T-helper 2 cell treated with Interferon-gamma antibody and Interleukin-4, amounts not matched to agents 5 μg/mL and 100 μg/mL, for 36 hours (primary cell): ENCODE measurements around the gene COBL.

ENCODE experiments used
- DNase-seq: peaks from one replicate; pipeline ENCODE4 v3.0.0; 2021; ENCODE audit warnings: low spot score
- H3K27ac Mint-ChIP-seq: one replicate; pipeline ENCODE4 v1.8.0; 2021; ENCODE audit warnings: mild to moderate bottlenecking, mixed read lengths
- H3K27me3 Mint-ChIP-seq: one replicate; pipeline ENCODE4 v1.8.0; 2021; ENCODE audit warnings: low read depth, mixed read lengths
- H3K36me3 Mint-ChIP-seq: one replicate; pipeline ENCODE4 v1.8.0; 2021; ENCODE audit warnings: low read depth, mixed read lengths
- H3K4me1 Mint-ChIP-seq: one replicate; pipeline ENCODE4 v1.8.0; 2021; ENCODE audit warnings: low read depth, mixed read lengths
- H3K4me3 Mint-ChIP-seq: one replicate; pipeline ENCODE4 v1.8.0; 2022; ENCODE audit warnings: mild to moderate bottlenecking, moderate library complexity, mixed read lengths
- H3K9me3 Mint-ChIP-seq: one replicate; pipeline ENCODE4 v1.8.0; 2021; ENCODE audit warnings: mixed read lengths

Gene COBL

GRCh38 chr7:51316666-51317581, at the start of gene COBL:
TSS of gene COBL (minus strand) at chr7:51316809. CDS start at chr7:51316633, 176 bp downstream.
- Mint-ChIP-seq H3K4me1 (no peaks in the 10 kb centered on the region), H3K27ac (no peak within 1 kb of the TSS), H3K9me3 (no peaks in the 10 kb centered on the region), H3K4me3 (peak within 1 kb of the TSS; percentile 50), H3K36me3 (no peaks in the 10 kb centered on the region), H3K27me3 (peaks cover 55% of the 10 kb centered on the region)
- peak; percentile 8 for DNase-seq

GRCh38 chr7:51366172-51366728, 49.6 kb upstream of the COBL start:
- DNase-seq, result no peak
- no peak overlapping the region for H3K27ac Mint-ChIP-seq
- H3K4me1 Mint-ChIP-seq, result no peaks in the 10 kb centered on the region
- no peaks in the 10 kb centered on the region for H3K36me3 Mint-ChIP-seq
- no peak overlapping the region for H3K4me3 Mint-ChIP-seq
- no peaks in the 10 kb centered on the region for H3K9me3 Mint-ChIP-seq
- H3K27me3 Mint-ChIP-seq, result no peaks in the 10 kb centered on the region

- H3K27ac Mint-ChIP-seq, result no peak overlapping the region
- H3K4me1 Mint-ChIP-seq, result no peaks in the 10 kb centered on the region
- H3K9me3 Mint-ChIP-seq, result no peaks in the 10 kb centered on the region
- H3K36me3 Mint-ChIP-seq, result no peaks in the 10 kb centered on the region
- DNase-seq, result no peak
- no peaks in the 10 kb centered on the region for H3K27me3 Mint-ChIP-seq
- no peak overlapping the region for H3K4me3 Mint-ChIP-seq
Observed at GRCh38 chr7:51357821-51358220, 41.2 kb upstream of the COBL start.

DNA sequence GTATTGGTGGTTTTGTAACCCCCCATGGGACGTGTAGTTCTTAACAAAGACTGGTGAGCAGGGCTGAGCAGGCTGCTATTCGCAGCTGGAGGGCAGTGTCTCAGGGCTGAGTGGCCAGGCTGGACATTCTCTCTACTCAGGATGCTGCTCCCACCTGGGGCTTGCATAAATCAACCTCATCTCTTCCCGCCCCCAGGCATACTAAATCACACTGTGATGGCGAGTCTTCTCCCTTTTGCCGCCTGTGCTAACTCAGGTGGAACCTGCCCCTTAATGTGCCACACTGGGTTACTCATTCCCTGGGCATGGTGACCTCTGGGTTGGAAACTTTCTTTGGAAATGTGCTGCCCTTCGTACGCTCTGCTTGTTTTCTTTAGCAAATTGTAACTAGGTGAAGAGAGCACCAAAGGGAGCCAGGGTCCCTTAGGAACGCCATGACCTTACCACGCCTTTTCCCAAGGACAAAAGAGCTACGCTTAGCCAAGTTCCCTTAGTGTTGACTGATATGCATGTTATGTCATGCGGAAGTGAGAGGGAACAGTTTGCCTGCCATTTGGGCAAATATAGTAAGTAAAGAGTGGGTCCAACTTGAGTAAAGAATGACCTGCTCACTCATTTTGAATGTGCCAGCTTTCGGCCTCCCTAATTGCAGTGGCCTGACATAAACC, 40.4 kb upstream of the COBL start:
- DNase-seq, result no peak
- no peaks in the 10 kb centered on the region for H3K27me3 Mint-ChIP-seq
- H3K4me3 Mint-ChIP-seq, result no peak overlapping the region
- H3K9me3 Mint-ChIP-seq, result no peaks in the 10 kb centered on the region
- no peaks in the 10 kb centered on the region for H3K36me3 Mint-ChIP-seq
- H3K4me1 Mint-ChIP-seq, result no peaks in the 10 kb centered on the region
- no peak overlapping the region for H3K27ac Mint-ChIP-seq

GRCh38 chr7:51354897-51355296, 38.3 kb upstream of the COBL start:
- no peaks in the 10 kb centered on the region for H3K27me3 Mint-ChIP-seq
- no peak for DNase-seq
- H3K36me3 Mint-ChIP-seq, result no peaks in the 10 kb centered on the region
- H3K9me3 Mint-ChIP-seq, result no peaks in the 10 kb centered on the region
- no peak overlapping the region for H3K4me3 Mint-ChIP-seq
- no peak overlapping the region for H3K27ac Mint-ChIP-seq
- H3K4me1 Mint-ChIP-seq, result no peaks in the 10 kb centered on the region

DNA sequence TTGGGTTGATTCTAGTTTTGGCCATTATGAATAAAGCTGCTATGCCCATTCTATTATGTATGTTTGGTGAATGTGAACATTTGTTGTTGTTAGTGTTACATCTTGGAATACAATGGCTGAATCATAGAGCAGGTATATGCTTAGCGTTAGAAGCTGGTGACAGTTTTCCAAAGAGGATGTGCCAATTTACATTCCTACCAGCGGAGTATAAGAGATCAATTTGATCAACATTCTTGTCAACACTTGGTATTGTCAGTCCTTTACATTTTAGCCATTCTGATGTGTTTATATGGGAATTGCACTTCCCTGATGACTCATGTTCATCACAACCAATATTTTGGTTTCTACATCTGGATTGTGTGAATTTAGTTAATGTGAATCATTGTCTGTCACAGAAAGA, 37.8 kb upstream of the COBL start:
- Mint-ChIP-seq H3K27me3 (no peaks in the 10 kb centered on the region), H3K27ac (no peak overlapping the region), H3K9me3 (no peaks in the 10 kb centered on the region), H3K4me3 (no peak overlapping the region), H3K36me3 (no peaks in the 10 kb centered on the region), H3K4me1 (no peaks in the 10 kb centered on the region)
- DNase-seq, result no peak

DNA sequence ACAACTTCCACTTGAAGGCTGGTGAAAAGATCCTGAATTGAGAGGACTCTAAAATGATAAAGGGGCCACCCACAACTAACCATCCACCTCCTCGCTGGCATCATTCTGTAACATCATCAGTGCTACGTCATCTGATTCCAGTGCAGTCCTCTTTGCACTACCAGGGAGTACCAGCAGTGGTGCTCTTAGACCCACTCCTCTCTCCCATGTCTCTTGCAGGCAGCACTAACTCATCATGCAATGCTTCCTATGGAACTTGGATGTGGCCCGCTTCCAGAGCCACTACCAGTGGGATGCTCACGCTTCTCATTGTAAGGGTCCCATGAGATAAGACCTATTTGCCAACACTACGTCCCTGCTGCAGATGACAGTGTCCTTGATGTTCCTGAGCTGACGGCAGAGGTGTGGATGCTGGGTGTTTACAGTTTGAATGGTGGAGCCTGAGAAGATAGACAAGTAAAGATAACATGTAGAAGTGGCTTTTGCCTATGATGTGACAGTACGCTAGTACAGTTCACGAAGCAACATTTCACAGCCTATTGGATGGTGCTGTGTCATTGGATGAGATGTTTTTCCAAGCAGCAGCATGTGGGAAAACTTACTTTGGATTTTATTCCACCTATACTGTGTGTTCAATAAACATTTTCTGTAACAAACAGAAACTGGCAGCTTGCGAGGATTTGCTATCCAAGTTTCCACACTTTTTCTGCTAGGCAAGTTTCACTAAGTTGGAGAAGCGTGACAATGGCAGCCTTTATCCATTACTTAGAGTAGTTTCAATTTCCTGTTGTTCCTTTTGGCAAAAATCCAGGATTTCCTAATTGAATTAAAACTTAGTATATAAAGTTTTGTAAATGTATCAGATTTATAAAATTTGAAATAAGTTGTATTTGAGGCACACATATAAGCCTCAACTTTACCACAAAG, 35.8 kb upstream of the COBL start:
- Mint-ChIP-seq H3K27ac (no peak overlapping the region), H3K9me3 (no peaks in the 10 kb centered on the region), H3K4me3 (no peak overlapping the region), H3K36me3 (no peaks in the 10 kb centered on the region), H3K4me1 (no peaks in the 10 kb centered on the region), H3K27me3 (no peaks in the 10 kb centered on the region)
- DNase-seq, result no peak

- Mint-ChIP-seq H3K36me3 (no peaks in the 10 kb centered on the region), H3K9me3 (no peaks in the 10 kb centered on the region), H3K27ac (no peak overlapping the region), H3K27me3 (peaks cover under 1% of the 10 kb centered on the region), H3K4me1 (no peaks in the 10 kb centered on the region), H3K4me3 (no peak overlapping the region)
- no peak for DNase-seq
Observed at GRCh38 chr7:51351661-51352060, 35.1 kb upstream of the COBL start.

- DNase-seq, result no peak
- H3K27ac Mint-ChIP-seq, result no peak overlapping the region
- H3K9me3 Mint-ChIP-seq, result no peaks in the 10 kb centered on the region
- H3K4me1 Mint-ChIP-seq, result no peaks in the 10 kb centered on the region
- H3K27me3 Mint-ChIP-seq, result peaks cover 2% of the 10 kb centered on the region
- H3K36me3 Mint-ChIP-seq, result no peaks in the 10 kb centered on the region
- no peak overlapping the region for H3K4me3 Mint-ChIP-seq
Observed at GRCh38 chr7:51350546-51350896, 33.9 kb upstream of the COBL start.

DNA sequence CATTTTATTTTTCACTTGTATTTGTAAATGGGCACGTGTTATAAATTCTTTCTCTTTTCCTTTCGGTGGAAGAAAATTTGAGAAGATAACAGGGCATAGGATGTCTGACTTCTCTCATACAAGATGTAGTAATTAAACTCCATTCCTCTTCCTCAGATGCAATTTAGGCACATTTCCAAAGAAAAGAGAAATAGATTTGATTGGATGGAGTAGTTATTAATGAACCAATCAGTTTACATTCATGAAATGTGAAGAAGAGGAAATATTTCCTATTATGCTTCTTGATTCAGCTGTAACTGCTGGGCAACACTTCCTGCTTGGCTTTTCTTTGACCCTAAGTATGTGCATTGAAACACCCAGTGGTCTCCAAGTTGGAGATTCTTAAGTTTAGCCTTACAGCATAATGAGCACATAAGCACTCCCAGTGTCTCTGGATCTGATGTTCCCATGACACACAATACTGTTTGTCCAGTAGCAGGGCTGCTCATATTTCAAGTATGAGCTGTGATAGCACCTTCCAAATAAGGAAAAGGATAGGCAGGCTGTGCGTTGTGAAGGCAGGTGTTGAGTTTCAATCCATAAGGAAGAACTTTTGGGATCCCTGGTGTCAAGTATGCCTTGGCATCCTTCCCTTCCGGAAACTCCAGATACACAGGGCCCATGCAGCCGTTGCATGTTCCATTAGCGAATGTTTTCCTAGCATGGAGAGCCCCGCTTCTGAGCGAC, 33.4 kb upstream of the COBL start:
- Mint-ChIP-seq H3K4me1 (no peaks in the 10 kb centered on the region), H3K4me3 (no peak overlapping the region), H3K27me3 (peaks cover 2% of the 10 kb centered on the region), H3K36me3 (no peaks in the 10 kb centered on the region), H3K9me3 (no peaks in the 10 kb centered on the region), H3K27ac (no peak overlapping the region)
- DNase-seq, result no peak

GRCh38 chr7:51346126-51346525, 29.5 kb upstream of the COBL start:
- H3K4me3 Mint-ChIP-seq, result no peak overlapping the region
- no peak overlapping the region for H3K27ac Mint-ChIP-seq
- H3K36me3 Mint-ChIP-seq, result no peaks in the 10 kb centered on the region
- H3K27me3 Mint-ChIP-seq, result peaks cover 5% of the 10 kb centered on the region
- no peak for DNase-seq
- H3K4me1 Mint-ChIP-seq, result no peaks in the 10 kb centered on the region
- H3K9me3 Mint-ChIP-seq, result no peaks in the 10 kb centered on the region

DNA sequence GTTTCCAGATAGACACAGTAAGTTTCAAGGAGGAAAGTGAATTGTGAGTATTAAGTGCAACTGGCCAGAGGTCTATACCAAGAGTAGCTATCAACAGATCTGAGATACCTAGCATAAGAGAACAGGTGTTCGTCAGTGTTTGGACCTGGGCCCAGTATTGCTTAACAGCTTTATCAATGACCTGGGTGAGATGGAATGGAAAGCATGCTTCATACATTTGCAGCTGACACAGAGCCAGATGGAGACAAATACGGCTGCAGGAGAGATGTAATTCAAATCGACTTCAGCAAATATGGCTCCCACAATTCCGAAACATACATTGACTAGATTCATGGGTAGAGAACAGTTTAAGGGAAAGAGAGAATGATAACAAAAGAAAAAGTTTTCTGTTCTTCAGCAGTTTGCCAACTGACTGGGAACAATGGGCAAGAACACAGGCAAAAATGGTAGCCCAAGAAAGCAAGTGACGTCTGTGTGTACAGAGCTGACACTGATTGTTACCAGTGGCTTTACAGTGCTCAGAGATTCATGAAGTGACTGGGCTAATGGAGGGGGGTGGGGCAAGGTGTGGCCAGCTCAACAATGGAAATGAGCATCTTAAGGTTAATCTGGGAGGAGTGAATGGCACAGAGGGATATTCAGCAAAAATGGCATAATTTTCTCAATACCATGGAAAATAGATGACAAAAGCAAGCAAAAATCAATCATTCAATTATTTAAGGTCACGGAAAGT, 28.0 kb upstream of the COBL start:
- no peak overlapping the region for H3K27ac Mint-ChIP-seq
- H3K27me3 Mint-ChIP-seq, result peaks cover 5% of the 10 kb centered on the region
- no peak for DNase-seq
- no peaks in the 10 kb centered on the region for H3K4me1 Mint-ChIP-seq
- no peaks in the 10 kb centered on the region for H3K36me3 Mint-ChIP-seq
- H3K9me3 Mint-ChIP-seq, result no peaks in the 10 kb centered on the region
- no peak overlapping the region for H3K4me3 Mint-ChIP-seq

- no peak overlapping the region for H3K4me3 Mint-ChIP-seq
- DNase-seq, result no peak
- no peaks in the 10 kb centered on the region for H3K36me3 Mint-ChIP-seq
- no peaks in the 10 kb centered on the region for H3K9me3 Mint-ChIP-seq
- peaks cover 3% of the 10 kb centered on the region for H3K27me3 Mint-ChIP-seq
- H3K27ac Mint-ChIP-seq, result no peak overlapping the region
- H3K4me1 Mint-ChIP-seq, result no peaks in the 10 kb centered on the region
Observed at GRCh38 chr7:51340936-51341335, 24.3 kb upstream of the COBL start.
